ENCODE measurements around the gene ATP11C.
A peak's percentile ranks its signal among the peaks of the same experiment; 100 is the strongest.

The ATP11C gene

DNA sequence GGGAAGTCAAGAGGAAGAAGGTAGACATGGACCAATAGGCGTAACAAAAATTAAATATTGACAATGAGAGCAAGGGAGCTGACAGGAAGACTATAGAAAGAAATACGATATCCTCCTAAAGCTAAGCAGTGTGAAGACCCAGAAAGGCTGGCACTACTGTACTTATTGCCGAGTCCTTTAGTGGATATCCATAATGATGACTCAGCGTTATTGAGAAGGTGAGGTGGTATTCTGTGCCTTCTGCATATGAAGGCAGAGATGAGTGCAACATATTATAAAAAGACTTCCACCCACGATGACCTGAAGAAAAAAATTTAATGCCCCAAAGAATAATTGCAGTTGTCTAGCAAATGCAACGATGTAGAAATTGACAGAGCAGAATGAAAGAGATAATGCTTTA, 211.9 kb downstream of the ATP11C start:
- DNase-seq (ENCODE audit: low read depth): no peak
- H3K4me3 ChIP-seq (ENCODE audit: low read depth, low read length): no peak overlapping the region
- TF ChIP-seq, protein P1, sequence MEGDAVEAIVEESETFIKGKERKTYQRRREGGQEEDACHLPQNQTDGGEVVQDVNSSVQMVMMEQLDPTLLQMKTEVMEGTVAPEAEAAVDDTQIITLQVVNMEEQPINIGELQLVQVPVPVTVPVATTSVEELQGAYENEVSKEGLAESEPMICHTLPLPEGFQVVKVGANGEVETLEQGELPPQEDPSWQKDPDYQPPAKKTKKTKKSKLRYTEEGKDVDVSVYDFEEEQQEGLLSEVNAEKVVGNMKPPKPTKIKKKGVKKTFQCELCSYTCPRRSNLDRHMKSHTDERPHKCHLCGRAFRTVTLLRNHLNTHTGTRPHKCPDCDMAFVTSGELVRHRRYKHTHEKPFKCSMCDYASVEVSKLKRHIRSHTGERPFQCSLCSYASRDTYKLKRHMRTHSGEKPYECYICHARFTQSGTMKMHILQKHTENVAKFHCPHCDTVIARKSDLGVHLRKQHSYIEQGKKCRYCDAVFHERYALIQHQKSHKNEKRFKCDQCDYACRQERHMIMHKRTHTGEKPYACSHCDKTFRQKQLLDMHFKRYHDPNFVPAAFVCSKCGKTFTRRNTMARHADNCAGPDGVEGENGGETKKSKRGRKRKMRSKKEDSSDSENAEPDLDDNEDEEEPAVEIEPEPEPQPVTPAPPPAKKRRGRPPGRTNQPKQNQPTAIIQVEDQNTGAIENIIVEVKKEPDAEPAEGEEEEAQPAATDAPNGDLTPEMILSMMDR (IDR thresholded peaks at IDR 0.05; ENCODE audit: insufficient read depth, low read depth, low read length, missing control alignments): no peak

DNA sequence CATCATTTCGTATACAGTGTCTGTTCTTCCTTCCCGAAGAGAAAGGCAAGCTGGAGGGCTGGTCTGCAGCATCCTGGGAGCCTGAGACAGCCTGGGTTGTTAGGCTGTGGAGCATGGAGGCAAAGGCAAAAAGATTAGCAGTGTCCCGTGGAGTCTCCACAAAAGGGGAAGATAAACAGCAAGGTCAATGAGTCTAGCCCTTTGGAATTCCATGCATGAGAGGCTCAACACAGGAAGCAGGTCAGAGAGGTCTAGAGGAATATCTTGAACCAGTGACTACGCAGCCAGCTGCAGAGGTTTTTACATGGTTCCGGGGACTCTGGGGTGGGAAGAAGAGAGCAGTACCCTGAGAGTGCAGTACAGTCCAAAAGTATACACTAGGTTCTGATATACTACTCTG, 212.7 kb downstream of the ATP11C start:
- TF ChIP-seq, protein P1 (IDR thresholded peaks at IDR 0.05; ENCODE audit: insufficient read depth, low read depth, low read length, missing control alignments): no peak
- no peak for DNase-seq (ENCODE audit: low read depth)
- H3K4me3 ChIP-seq (ENCODE audit: low read depth, low read length): no peak overlapping the region

DNA sequence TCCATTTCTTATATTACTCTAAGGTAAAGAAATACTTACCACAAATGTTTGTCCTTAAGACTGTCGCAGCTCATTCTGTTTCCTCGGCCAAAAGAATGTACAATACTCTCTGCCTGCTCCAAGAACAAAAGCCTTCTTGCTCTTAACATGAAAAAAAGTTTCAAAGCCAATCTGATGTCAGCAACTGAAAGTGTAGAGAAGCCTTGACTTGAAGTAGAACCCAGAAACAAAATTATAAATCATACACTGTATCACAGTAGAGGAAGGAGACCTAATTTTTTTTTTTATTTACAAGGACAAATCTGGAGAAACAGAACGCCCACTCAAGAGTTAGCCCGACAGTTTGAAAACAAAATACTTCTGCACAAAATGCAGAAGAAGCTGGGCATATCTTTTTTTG, 224.8 kb downstream of the ATP11C start, which contains the start of gene MCF2:
MCF2 (minus strand) TSS at position 101 of the 400 bp plus-strand sequence. CDS start 56,423 bp downstream, outside the sequence.
- DNase-seq (ENCODE audit: low read depth): no peak
- TF ChIP-seq, protein P1 (IDR thresholded peaks at IDR 0.05; ENCODE audit: insufficient read depth, low read depth, low read length, missing control alignments): no peak

DNA sequence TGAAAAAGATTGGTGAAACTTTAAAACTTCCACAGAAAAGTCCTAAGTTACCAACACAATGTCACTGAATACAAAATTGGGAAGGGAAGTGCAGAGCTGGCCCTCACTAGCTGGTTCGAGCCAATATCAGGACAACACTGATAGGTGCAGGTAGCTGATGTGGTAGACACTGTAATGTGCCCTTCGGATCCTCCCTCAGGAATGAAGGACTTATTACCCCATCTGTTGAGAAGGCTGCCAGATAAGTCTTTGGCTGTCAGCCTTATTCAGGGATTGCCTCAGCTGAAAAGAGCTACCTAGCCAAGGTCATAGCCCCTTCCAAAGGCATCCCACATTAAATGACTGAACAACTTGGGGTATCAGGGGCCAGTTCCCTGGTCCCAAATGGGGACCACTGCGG, 230.2 kb downstream of the ATP11C start:
- no peak overlapping the region for H3K4me3 ChIP-seq (ENCODE audit: low read depth, low read length)
- no peak for DNase-seq (ENCODE audit: low read depth)
- TF ChIP-seq, protein P1 (IDR thresholded peaks at IDR 0.05; ENCODE audit: insufficient read depth, low read depth, low read length, missing control alignments): no peak

More for the DNA sequence above, 224.8 kb downstream of the ATP11C start, which contains the start of gene MCF2:
- no peak within 1 kb of the TSS for H3K4me3 ChIP-seq (ENCODE audit: low read depth, low read length)

DNA sequence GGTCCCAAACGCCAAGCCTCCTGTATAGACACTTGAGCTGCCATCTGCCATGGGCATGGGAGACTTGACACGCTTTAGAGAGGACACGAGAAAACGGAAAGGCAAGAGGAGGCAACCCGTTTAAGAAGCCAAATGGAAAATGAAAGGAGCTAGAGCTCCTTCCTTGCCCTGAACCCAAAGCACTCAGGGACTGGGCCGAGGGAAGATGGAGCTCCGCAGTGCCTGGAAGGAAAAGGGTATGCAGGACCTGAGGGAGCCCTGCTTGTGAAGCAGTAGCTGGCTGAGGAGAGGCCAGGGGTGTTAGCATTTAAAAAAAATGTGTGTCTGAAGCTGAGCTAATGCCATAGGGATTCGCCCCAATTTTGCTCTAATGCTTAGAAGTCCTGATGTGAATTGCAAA, 239.9 kb downstream of the ATP11C start:
- DNase-seq (ENCODE audit: low read depth): peak; percentile 1
- H3K4me3 ChIP-seq (ENCODE audit: low read depth, low read length): peak overlapping the region; percentile 45; the same call in 1 of the 2 replicates
- TF ChIP-seq, protein P1 (IDR thresholded peaks at IDR 0.05; ENCODE audit: insufficient read depth, low read depth, low read length, missing control alignments): no peak

DNA sequence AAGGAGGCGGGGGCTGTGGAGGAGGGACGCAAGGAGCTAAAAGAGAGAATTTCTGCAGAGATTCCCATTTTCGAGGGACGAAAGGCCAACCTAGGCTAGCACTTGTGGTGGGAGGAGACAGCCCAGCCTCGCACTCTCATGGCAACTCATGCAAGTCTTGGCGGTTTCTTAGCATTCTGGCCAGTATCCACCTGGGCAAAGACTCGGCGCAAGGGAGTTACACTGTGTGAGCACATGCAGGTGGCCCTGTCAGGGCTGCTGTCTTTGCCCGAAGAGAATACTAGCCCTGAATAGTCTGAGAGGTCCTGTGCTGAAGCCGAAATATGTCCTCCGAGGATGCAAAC, 240.4 kb downstream of the ATP11C start:
- peak overlapping the region; percentile 45 for H3K4me3 ChIP-seq (ENCODE audit: low read depth, low read length)
- TF ChIP-seq, protein P1 (IDR thresholded peaks at IDR 0.05; ENCODE audit: insufficient read depth, low read depth, low read length, missing control alignments): no peak
- DNase-seq (ENCODE audit: low read depth): peak; percentile 18

DNA sequence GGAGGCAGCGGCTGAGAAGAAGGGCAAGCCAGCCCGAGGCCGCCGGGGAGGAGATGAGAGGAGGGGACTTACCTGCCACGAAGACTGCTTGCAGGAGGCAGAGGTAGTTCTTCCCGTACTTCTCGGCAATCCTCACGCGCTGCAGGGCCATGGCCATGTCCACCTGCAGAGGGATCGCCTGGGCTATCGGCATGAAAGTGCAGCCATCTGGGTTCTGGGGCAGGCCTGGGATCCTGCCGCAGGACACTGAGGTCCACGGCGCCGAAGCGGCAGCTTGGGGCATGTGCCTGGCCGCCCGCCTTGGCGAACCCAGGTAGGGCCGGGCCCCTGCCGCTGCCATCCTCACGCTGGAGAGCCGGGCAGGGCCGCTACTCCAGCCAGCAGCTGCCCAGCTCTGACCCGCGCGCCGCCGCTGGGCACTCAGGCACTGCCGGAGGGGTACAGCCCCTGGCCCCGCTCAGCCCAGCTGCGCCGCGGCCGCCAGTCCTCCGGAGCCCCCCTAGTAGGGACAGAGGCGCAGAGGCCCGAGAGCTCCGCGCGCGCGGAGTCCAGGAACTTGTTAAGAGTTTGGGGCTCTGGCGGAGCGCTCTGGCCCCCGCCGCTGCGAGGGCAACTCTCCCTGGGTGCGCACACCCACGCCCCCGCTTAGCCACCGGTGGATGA, 240.9 kb downstream of the ATP11C start:
- TF ChIP-seq, protein P1 (IDR thresholded peaks at IDR 0.05; ENCODE audit: insufficient read depth, low read depth, low read length, missing control alignments): no peak
- DNase-seq (ENCODE audit: low read depth): peak; percentile 2
- peak overlapping the region; percentile 45 for H3K4me3 ChIP-seq (ENCODE audit: low read depth, low read length)
